Activated CD4-positive, alpha-beta T cell treated with anti-CD3 and anti-CD28 coated beads for 48 hours (primary cell): ENCODE results near the gene ALG12.

ENCODE experiments used
- DNase-seq: peaks from one replicate; pipeline ENCODE4 v3.0.0-alpha.2; 2020

The ALG12 gene

GRCh38 chr22:49945042-49945794 lies 27.0 kb upstream of the ALG12 start:
- DNase-seq, result peak; percentile 72

DNA sequence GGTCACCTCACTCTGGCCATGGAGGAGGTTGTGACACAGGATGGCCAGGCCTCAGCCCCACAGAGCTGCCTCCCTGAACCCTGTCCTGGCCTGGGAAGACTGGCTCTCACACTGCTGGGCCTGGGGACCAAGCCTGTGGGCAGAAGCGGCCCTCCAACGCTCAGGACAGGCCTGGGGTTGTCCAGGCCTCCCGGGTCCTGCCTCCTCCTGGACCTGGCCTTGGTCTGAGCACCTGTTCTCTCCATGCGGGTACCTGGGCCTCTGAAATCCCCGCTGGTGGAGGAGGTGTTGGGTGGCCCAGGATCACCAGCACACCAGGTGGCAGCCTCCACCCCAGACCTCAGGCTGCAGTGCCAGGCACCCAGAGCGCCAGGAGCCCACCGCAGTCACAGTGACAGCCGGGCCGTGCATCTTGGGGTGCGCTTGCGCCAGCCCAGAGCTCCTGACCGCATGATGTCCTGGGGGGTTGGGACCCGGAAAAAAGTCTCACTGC lies 26.2 kb upstream of the ALG12 start:
- no peak for DNase-seq

DNA sequence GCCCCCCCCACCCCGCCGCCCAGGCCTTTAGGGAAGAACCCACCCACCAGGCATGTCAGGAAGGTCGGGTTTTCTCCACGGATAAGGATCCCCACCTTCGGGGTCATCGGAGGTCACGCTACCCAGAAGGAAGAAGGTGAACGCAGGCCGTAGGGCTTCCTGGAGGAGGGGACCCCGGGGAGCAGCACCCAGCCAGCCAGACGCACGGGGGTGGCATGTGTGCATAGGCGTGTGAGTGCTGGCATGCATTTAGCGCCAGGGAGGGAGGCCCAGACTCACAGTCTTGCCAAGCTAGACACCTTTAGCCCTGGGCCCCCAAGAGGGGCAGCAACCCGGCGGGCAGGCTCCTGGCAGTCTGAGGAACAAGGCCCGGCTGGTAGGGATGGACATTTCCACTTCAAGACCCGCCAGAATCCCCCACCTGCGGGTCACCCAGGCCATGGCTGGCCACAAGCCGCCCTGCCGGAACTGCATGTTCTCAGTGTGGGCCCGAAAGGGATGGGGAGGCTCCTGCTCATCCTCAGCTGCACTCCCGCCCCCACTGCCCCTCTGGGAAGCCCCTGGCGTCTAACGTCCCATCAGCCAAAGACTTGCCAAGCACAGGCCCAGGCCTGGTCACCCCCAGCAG lies 25.6 kb upstream of the ALG12 start:
- DNase-seq, result no peak

GRCh38 chr22:49943405-49943765 lies 25.1 kb upstream of the ALG12 start:
- DNase-seq, result no peak

DNA sequence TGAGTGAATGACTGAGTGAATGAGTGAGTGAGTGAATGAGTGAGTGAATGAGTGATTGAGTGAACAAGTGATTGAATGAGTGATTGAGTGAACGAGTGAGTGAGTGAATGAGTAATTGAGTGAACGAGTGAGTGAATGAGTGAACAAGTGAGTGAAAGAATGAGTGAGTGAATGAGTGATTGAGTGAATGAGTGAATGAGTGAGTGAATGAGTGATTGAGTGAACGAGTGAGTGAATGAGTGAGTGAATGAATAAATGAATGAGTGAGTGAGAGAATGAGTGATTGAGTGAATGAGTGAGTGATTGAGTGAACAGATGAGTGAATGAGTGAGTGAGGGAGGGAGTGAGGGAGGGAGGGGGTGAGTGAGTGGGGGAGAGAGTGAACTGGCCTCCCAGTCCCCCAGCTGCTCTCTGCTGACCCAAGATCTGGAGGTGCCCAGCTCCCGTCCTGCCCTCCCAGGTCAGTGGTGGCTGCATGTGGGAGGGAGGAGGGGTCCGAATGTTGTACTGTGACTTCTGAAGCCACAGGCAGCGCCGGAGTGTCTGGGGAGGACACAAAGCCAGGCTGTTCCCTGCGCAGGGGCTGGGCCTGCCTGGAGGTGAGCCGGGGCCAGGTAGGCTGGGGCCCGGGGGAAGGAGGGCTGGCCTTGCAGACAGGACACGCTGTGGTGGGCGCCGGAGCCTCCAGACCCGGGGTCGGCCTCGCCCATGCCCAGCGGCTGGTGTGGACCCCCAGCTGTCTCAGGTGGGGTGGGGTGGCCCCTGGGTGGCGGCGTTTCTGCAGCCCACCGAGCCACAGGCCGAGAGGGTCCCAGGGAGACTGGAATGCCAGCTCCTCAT lies 24.5 kb upstream of the ALG12 start:
- no peak for DNase-seq

DNA sequence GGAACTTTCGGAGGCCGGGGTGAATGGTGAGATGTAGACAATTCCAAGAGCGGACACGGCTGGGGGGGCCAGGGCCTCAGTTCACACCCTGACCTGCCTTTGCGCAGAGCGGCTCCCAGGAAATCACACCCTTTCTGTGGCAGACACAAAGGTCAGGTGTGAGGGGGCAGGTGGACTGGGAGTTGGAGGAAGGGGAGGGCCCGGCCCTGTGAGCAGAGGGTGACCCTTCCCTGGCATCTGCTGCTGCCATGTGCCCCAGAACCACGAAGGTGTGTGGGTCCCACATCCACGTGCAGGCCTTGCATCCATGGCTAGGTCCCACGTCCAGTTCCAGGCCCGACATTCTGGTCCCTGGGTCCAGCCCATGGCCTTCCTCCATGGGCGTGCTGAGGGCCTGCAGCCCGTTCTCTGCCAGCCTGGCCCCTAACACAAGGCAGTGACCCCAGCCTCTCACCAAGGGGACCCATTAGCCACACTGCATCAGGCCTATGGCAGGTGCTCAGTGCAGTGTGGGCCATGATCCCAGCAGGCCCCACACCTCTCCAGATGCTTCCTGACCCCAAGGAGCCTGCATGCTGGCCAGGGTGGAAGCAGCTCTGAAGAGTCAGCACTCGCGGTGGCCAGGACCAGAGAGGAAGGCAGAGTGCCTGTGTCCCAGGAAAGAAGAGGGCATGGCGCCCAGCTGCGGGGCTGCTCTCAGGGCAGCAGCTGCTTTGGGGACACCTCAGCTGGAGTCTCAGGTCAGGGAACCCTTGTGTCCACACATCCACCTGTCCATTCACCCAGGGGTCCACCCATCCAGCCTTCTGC lies 23.5 kb upstream of the ALG12 start:
- no peak for DNase-seq

- DNase-seq, result no peak
Measured at GRCh38 chr22:49938565-49939136, 20.4 kb upstream of the ALG12 start.

DNA sequence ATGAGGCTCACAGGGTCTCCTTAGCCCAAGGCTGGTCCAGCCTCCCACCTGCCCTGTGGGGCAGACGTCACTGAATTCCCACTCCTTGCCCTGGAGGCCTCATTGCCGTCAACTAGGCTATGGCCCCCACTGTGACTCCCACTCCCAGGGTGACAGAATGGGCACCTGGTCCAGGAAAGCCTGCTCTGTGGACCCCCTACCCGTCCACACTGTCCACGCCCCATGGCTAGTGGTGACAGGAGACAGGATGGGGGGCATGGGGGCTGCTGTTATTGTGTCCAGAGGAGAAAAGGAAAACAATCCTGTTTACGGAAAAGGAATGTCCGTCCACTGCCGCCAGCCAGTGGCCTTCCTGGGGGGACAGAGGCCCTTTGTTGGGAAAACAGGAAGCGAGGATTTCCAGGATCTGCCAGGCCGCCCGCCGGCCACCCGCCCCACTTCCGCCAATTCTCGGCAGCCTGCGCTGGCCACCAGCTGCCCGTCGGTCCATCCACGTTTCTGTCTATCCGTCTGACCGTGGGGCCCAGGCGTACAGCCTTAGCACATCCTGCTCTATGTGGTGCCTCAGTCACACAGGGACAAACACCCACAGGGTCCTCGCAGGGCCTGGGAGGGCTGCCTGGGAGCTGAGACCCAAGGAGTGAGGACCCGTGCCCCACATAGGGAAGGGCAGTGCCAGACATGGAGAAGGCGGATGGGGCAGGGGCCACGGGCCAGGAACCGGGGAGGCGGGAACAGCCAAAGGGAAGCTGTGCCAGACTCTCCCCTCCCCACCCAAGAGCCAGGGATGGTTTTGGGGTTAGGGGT lies 19.7 kb upstream of the ALG12 start:
- no peak for DNase-seq

- no peak for DNase-seq
Measured at GRCh38 chr22:49936973-49937757, 18.9 kb upstream of the ALG12 start.

- DNase-seq, result peak; percentile 98
Measured at GRCh38 chr22:49936018-49936972, 18.1 kb upstream of the ALG12 start.

- no peak for DNase-seq
Measured at GRCh38 chr22:49935561-49935960, 17.3 kb upstream of the ALG12 start.

DNA sequence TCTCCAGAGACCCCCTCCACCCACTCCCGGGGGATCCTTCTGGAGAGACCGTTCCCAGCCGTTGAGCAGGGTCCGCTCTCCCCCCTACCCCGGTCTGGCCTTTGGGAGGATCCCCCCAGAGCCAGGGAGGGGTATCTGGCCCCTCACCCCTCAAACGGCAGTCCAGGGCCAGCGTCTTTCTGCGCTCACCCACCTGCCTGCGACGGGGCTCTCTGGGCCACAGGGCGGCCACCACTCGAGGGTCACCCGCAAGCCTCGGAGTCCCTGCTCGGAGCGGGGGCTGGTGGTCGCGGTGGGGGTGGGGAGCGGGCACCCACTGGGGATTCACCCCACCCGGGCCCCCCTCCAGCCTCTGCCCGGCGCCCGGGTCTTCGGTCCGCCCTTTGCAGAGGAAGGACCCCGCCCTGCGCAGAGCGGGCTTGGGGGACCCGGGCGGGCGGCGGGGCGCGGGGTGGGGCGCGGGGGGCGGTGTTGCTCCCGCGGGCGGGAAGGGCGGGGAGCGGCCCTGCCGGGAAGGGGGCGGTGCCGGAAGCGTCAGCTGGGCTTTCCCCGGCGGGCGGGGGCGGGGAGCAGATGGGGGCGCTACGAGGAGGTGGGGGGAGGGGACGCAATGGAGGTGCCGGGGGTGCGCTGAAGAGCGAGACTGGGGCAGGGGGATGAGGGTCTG lies 16.8 kb upstream of the ALG12 start:
- DNase-seq, result peak; percentile 92

GRCh38 chr22:49934160-49934890 lies 16.1 kb upstream of the ALG12 start:
- DNase-seq, result peak; percentile 58

GRCh38 chr22:49933236-49934159 lies 15.3 kb upstream of the ALG12 start:
- DNase-seq, result no peak

GRCh38 chr22:49930596-49931412 lies 12.6 kb upstream of the ALG12 start:
- peak; percentile 55 for DNase-seq

DNA sequence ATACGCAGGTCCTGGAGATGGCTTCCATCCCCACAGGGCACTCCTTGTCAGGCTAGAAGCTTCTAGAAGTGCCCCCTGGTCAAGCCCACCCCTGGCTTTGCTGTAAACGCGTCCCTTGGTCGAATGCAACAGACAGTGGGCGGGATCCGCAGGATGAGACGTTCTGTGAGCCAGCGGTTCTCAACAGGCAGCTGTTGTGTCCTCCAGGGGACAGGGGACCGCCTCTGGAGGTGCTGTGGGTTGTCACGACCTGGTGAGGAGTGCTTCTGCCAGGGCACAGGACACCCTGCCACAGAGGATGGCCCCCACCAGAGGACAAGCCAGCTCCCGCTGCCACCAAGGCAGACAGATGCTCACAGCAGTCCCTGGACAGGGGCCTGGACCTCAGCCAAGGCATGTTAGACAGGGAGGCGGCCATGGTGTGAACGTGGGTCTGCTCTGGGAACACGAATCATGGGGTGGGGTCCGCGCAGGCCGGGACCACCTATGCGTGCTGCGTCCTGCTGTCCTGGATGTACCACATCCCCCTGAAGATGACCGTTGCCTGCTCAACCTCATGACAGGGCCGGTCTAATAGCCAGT lies 11.8 kb upstream of the ALG12 start:
- no peak for DNase-seq
